NCI-H2196 treated with DMSO at 0.1 percent for 48 hours (cell line): ENCODE data around the gene NBEA.

ENCODE experiments used
- DNase-seq: peaks from one replicate; lab custom pipeline; 2025; ENCODE audit not compliant: unreplicated experiment; lab: John Stamatoyannopoulos, UW

NBEA gene

GRCh38 chr13:35695448-35695770 is 753.3 kb downstream of the NBEA start:
- DNase-seq, result no peak

- no peak for DNase-seq
Observed at GRCh38 chr13:35697186-35697730, 755.2 kb downstream of the NBEA start.

GRCh38 chr13:35698911-35699576 is 757.0 kb downstream of the NBEA start:
- no peak for DNase-seq

- no peak for DNase-seq
Observed at GRCh38 chr13:35699825-35700510, 757.9 kb downstream of the NBEA start.

GRCh38 chr13:35700671-35701070 is 758.6 kb downstream of the NBEA start:
- DNase-seq, result no peak

- DNase-seq, result no peak
Observed at GRCh38 chr13:35702316-35702715, 760.2 kb downstream of the NBEA start.

- DNase-seq, result no peak
Observed at GRCh38 chr13:35703061-35703460, 761.0 kb downstream of the NBEA start.

GRCh38 chr13:35704331-35704730 is 762.3 kb downstream of the NBEA start:
- DNase-seq, result no peak

GRCh38 chr13:35706281-35706680 is 764.2 kb downstream of the NBEA start:
- DNase-seq, result no peak

- DNase-seq, result no peak
Observed at GRCh38 chr13:35706721-35707120, 764.7 kb downstream of the NBEA start.

- no peak for DNase-seq
Observed at GRCh38 chr13:35711909-35712308, 769.8 kb downstream of the NBEA start.

GRCh38 chr13:35712907-35713761 is 771.1 kb downstream of the NBEA start:
- DNase-seq, result no peak

GRCh38 chr13:35714121-35714520 is 772.1 kb downstream of the NBEA start:
- no peak for DNase-seq

GRCh38 chr13:35714588-35715377 is 772.7 kb downstream of the NBEA start:
- DNase-seq, result no peak

- DNase-seq, result no peak
Observed at GRCh38 chr13:35716186-35716585, 774.1 kb downstream of the NBEA start.

GRCh38 chr13:35716729-35717128 is 774.7 kb downstream of the NBEA start:
- no peak for DNase-seq

GRCh38 chr13:35718084-35718483 is 776.0 kb downstream of the NBEA start:
- DNase-seq, result no peak

GRCh38 chr13:35720290-35720689 is 778.2 kb downstream of the NBEA start:
- DNase-seq, result no peak

GRCh38 chr13:35720690-35721554 is 778.9 kb downstream of the NBEA start:
- no peak for DNase-seq
